Mesendoderm (in vitro differentiated cells): ENCODE data around the gene ERG.

Source experiments
- DNase-seq: peaks from one replicate; pipeline ENCODE4 v3.0.0; 2013
- H2AK5ac ChIP-seq: 2 replicates; pipeline ENCODE4 v1.6.1; 2013; ENCODE audit warnings: low read length, inconsistent platforms
- H2BK120ac ChIP-seq: 2 replicates; pipeline ENCODE4 v1.6.1; 2013; ENCODE audit warnings: low read depth, mild to moderate bottlenecking, low read length, moderate library complexity, mixed read lengths
- H2BK15ac ChIP-seq: replicated peaks from 2 replicates; pipeline ENCODE4 v1.6.1; 2013; ENCODE audit warnings: low read depth, mild to moderate bottlenecking, moderate library complexity
- H2BK5ac ChIP-seq: 2 replicates; pipeline ENCODE4 v1.6.1; 2013; ENCODE audit warnings: low read length, inconsistent platforms
- H3K18ac ChIP-seq: 2 replicates; pipeline ENCODE4 v1.6.1; 2013; ENCODE audit warnings: mild to moderate bottlenecking, low read length, mixed read lengths
- H3K23ac ChIP-seq: one replicate; pipeline ENCODE4 v1.6.1; 2013; ENCODE audit warnings: low read length
- H3K27ac ChIP-seq: 2 replicates; pipeline ENCODE4 v1.5.1; 2013; ENCODE audit warnings: low read depth, mild to moderate bottlenecking, inconsistent platforms, low read length, moderate library complexity
- H3K27me3 ChIP-seq: 2 replicates; pipeline ENCODE4 v1.6.1; 2013; ENCODE audit warnings: low read length, control low read depth, mild to moderate bottlenecking, inconsistent platforms; ENCODE audit not compliant: insufficient read depth, poor library complexity
- H3K36me3 ChIP-seq: 2 replicates; pipeline ENCODE4 v1.6.1; 2013; ENCODE audit warnings: low read length, inconsistent platforms; ENCODE audit not compliant: control insufficient read depth, insufficient read depth
- H3K4ac ChIP-seq: one replicate; pipeline ENCODE4 v1.6.1; 2013; ENCODE audit warnings: low read depth, mild to moderate bottlenecking, low read length, moderate library complexity
- H3K4me1 ChIP-seq: 2 replicates; pipeline ENCODE4 v1.6.1; 2013; ENCODE audit warnings: low read depth, low read length, inconsistent platforms; ENCODE audit not compliant: control insufficient read depth
- H3K4me2 ChIP-seq: 2 replicates; pipeline ENCODE4 v1.6.1; 2013; ENCODE audit warnings: low read length
- H3K4me3 ChIP-seq: 2 replicates; pipeline ENCODE4 v1.5.1; 2013; ENCODE audit warnings: mild to moderate bottlenecking, low read length
- H3K56ac ChIP-seq: one replicate; pipeline ENCODE4 v1.6.1; 2013; ENCODE audit warnings: low read length
- H3K79me1 ChIP-seq: 2 replicates; pipeline ENCODE4 v1.6.1; 2013; ENCODE audit warnings: low read length, inconsistent platforms
- H3K79me2 ChIP-seq: 2 replicates; pipeline ENCODE4 v1.6.1; 2013; ENCODE audit warnings: mild to moderate bottlenecking, low read length; ENCODE audit not compliant: control insufficient read depth, insufficient read depth
- H3K9ac ChIP-seq: 2 replicates; pipeline ENCODE4 v1.6.1; 2013; ENCODE audit warnings: low read length, inconsistent platforms
- H4K5ac ChIP-seq: one replicate; pipeline ENCODE4 v1.6.1; 2013; ENCODE audit warnings: low read length
- H4K8ac ChIP-seq: one replicate; pipeline ENCODE4 v1.6.1; 2013; ENCODE audit warnings: low read depth, mild to moderate bottlenecking, control low read depth, low read length, moderate library complexity
- WGBS: extraction: QIAGEN DNeasy Blood & Tissue Kit; methylation state at CpG from one replicate; pipeline ENCODE4 v1.1.7; 2013; ENCODE audit warnings: low lambda C conversion rate, missing lambda C conversion rate; ENCODE audit not compliant: insufficient coverage; ENCODE audit errors: extremely low coverage; 5-methylcytosine and 5-hydroxymethylcytosine counted together

The ERG gene

DNA sequence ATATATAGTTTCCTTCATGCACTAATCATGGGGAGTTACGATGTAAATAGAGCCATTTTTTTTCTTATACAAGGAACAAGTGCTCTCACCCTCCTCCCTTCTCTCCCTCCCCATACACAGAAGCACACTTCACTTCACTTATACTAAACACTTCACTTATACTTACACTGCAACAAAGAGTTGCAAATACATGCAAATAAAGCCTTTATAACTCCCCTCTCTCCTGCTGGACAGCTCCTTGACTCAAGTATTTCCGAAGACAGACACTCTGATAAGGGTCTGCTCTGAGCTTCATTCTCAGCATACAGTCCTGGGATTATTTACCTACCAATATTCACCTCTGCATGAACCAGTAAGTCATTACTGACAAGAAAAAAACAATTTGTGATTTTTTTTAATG, 35.6 kb upstream of the ERG start:
- no peak overlapping the region for H3K56ac ChIP-seq
- no peak overlapping the region for H3K18ac ChIP-seq
- H3K4me3 ChIP-seq = no peak overlapping the region
- no peak overlapping the region for H3K4ac ChIP-seq
- H3K4me1 ChIP-seq = no peaks in the 10 kb centered on the region
- no CpG with 5 or more reads among the region's 2 CpGs for WGBS
- no peak overlapping the region for H4K5ac ChIP-seq
- H3K79me1 ChIP-seq = no peaks in the 10 kb centered on the region
- H2AK5ac ChIP-seq = no peak overlapping the region
- H4K8ac ChIP-seq = no peak overlapping the region
- no peaks in the 10 kb centered on the region for H3K79me2 ChIP-seq
- no peak overlapping the region for H2BK120ac ChIP-seq
- H2BK5ac ChIP-seq = no peak overlapping the region
- H2BK15ac ChIP-seq = no peak overlapping the region
- no peak overlapping the region for H3K4me2 ChIP-seq
- no peak overlapping the region for H3K9ac ChIP-seq
- no peaks in the 10 kb centered on the region for H3K36me3 ChIP-seq
- no peak overlapping the region for H3K23ac ChIP-seq
- no peaks in the 10 kb centered on the region for H3K27me3 ChIP-seq
- no peak overlapping the region for H3K27ac ChIP-seq
- no peak for DNase-seq

DNA sequence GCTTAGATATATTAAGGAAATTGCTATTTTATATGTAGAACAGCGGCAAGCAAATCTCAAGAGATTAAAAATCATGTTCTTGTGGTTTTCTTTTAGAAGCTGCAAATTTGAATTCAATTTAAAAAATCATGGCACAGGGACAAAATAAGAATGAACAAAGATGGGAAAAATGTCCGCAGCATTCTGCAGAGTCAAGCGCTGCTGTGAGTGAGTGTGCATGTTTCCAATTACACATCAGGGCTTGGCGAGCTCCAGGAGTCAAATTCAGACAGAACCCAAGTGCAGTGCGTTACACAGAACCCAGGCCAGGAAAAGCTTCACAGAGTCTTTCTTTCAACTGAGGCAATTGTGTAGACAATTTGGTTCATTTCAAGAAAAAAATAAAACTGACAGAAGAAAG, 33.3 kb upstream of the ERG start:
- no peaks in the 10 kb centered on the region for H3K27me3 ChIP-seq
- H4K8ac ChIP-seq = no peak overlapping the region
- H4K5ac ChIP-seq = no peak overlapping the region
- no peak overlapping the region for H2AK5ac ChIP-seq
- no peaks in the 10 kb centered on the region for H3K79me2 ChIP-seq
- H3K4me1 ChIP-seq = no peaks in the 10 kb centered on the region
- no peak overlapping the region for H2BK120ac ChIP-seq
- H3K23ac ChIP-seq = no peak overlapping the region
- H3K27ac ChIP-seq = no peak overlapping the region
- H2BK5ac ChIP-seq = no peak overlapping the region
- no peak for DNase-seq
- WGBS = no CpG with 5 or more reads among the region's 5 CpGs
- H3K4me3 ChIP-seq = no peak overlapping the region
- H3K4me2 ChIP-seq = no peak overlapping the region
- no peaks in the 10 kb centered on the region for H3K36me3 ChIP-seq
- no peaks in the 10 kb centered on the region for H3K79me1 ChIP-seq
- H2BK15ac ChIP-seq = no peak overlapping the region
- H3K9ac ChIP-seq = no peak overlapping the region
- H3K56ac ChIP-seq = no peak overlapping the region
- H3K18ac ChIP-seq = no peak overlapping the region
- no peak overlapping the region for H3K4ac ChIP-seq

- Histone ChIP-seq H4K8ac (no peak overlapping the region), H3K23ac (no peak overlapping the region), H3K36me3 (no peaks in the 10 kb centered on the region), H3K79me1 (no peaks in the 10 kb centered on the region), H4K5ac (no peak overlapping the region), H3K4me3 (no peak overlapping the region), H3K4me1 (no peaks in the 10 kb centered on the region), H3K27me3 (no peaks in the 10 kb centered on the region), H3K56ac (no peak overlapping the region), H3K4ac (no peak overlapping the region), H3K79me2 (no peaks in the 10 kb centered on the region), H3K27ac (no peak overlapping the region), H2BK15ac (no peak overlapping the region), H2AK5ac (no peak overlapping the region), H3K9ac (no peak overlapping the region), H2BK5ac (no peak overlapping the region), H3K4me2 (no peak overlapping the region), H3K18ac (no peak overlapping the region), H2BK120ac (no peak overlapping the region)
- DNase-seq = no peak
- WGBS = no CpG with 5 or more reads among the region's 5 CpGs
Measured at GRCh38 chr21:38531039-38531541, 32.8 kb upstream of the ERG start.

DNA sequence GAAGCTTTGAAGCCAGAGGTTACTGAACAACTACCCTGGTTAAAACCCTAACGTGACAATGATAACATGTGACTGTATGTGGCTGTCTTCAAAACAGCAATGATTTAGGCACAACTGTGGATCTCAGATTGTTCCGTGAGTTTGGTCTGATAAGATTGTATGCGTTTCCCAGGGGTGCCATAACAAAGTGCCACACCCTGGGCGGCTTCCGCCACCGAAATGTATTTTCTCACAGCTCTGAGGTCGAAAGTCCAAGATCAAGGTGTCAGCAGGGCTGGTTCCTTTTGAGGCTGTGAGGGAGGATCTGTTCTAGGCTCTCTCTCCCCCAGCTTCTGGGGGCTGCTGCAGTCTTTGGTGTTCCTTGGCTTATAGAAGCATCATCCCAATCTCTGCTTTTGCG, 29.5 kb upstream of the ERG start:
- no peaks in the 10 kb centered on the region for H3K4me1 ChIP-seq
- H4K5ac ChIP-seq = no peak overlapping the region
- no peak for DNase-seq
- no peaks in the 10 kb centered on the region for H3K36me3 ChIP-seq
- no peak overlapping the region for H4K8ac ChIP-seq
- H2BK120ac ChIP-seq = no peak overlapping the region
- no peak overlapping the region for H3K4ac ChIP-seq
- no peaks in the 10 kb centered on the region for H3K79me2 ChIP-seq
- no peak overlapping the region for H3K27ac ChIP-seq
- H3K27me3 ChIP-seq = no peaks in the 10 kb centered on the region
- no CpG with 5 or more reads among the region's 8 CpGs for WGBS
- no peak overlapping the region for H3K4me2 ChIP-seq
- H2BK5ac ChIP-seq = no peak overlapping the region
- no peak overlapping the region for H3K56ac ChIP-seq
- H3K4me3 ChIP-seq = no peak overlapping the region
- no peaks in the 10 kb centered on the region for H3K79me1 ChIP-seq
- no peak overlapping the region for H3K9ac ChIP-seq
- H3K18ac ChIP-seq = no peak overlapping the region
- no peak overlapping the region for H2BK15ac ChIP-seq
- H3K23ac ChIP-seq = no peak overlapping the region
- no peak overlapping the region for H2AK5ac ChIP-seq

DNA sequence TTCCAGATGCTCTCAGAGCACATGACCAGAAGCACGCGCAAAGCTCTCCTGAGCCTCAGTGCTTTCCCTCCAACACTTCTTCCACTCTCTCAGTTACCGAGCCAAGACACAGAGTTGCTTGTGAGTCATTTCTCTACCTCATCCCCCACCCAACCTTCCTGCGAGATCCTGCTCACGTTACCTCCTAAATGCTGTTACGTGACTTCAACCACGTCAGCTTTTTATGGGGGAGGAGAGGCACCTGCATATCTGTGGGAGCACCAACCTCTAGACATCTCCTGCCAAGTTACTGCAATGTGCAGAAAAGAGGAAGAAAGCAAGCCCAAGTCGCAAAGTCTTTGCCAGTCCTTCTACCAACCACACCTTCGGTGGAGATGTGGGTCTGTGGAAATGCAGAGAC, 27.2 kb upstream of the ERG start:
- Histone ChIP-seq H3K4me3 (no peak overlapping the region), H2AK5ac (no peak overlapping the region), H3K56ac (no peak overlapping the region), H3K4ac (no peak overlapping the region), H3K4me1 (no peaks in the 10 kb centered on the region), H4K8ac (no peak overlapping the region), H3K27ac (no peak overlapping the region), H2BK5ac (no peak overlapping the region), H3K18ac (no peak overlapping the region), H3K79me1 (no peaks in the 10 kb centered on the region), H3K79me2 (no peaks in the 10 kb centered on the region), H4K5ac (no peak overlapping the region), H3K9ac (no peak overlapping the region), H3K36me3 (no peaks in the 10 kb centered on the region), H2BK120ac (no peak overlapping the region), H3K23ac (no peak overlapping the region), H2BK15ac (no peak overlapping the region), H3K27me3 (no peaks in the 10 kb centered on the region), H3K4me2 (no peak overlapping the region)
- no peak for DNase-seq
- no CpG with 5 or more reads among the region's 9 CpGs for WGBS
